Activated T-helper 17 cell treated with anti-CD3 and anti-CD28 coated beads, Interleukin-2, amount 50 U/mL, for 72 hours (primary cell): ENCODE measurements around the gene JAK1. TPM values are rescaled to one million over a fixed set of nuclear protein-coding genes. Genes with fewer than 3 reads are reported as not detected.

Experiments
- ATAC-seq: fragments of 150-1000 bp; cut with Tn5 transposase; replicated peaks from 2 replicates; pipeline ENCODE4 v1.10.0; 2021; ENCODE audit warnings: mild to moderate bottlenecking, moderate library complexity
- H3K27ac Mint-ChIP-seq: one replicate; pipeline ENCODE4 v1.8.0; 2022; ENCODE audit warnings: mixed read lengths
- H3K27me3 Mint-ChIP-seq: one replicate; pipeline ENCODE4 v1.8.0; 2022; ENCODE audit warnings: mixed read lengths
- H3K36me3 Mint-ChIP-seq: one replicate; pipeline ENCODE4 v1.8.0; 2022; ENCODE audit warnings: low read depth, mild to moderate bottlenecking, mixed read lengths
- H3K4me1 Mint-ChIP-seq: one replicate; pipeline ENCODE4 v1.8.0; 2022; ENCODE audit warnings: mixed read lengths
- H3K4me3 Mint-ChIP-seq: one replicate; pipeline ENCODE4 v1.8.0; 2022; ENCODE audit warnings: mild to moderate bottlenecking, mixed read lengths
- H3K9me3 Mint-ChIP-seq: one replicate; pipeline ENCODE4 v1.8.0; 2022; ENCODE audit warnings: mixed read lengths
- total RNA-seq, 2 donors: library from RNA; stranded (reverse); gene quantifications; one replicate each; pipeline ENCODE4 v1.2.3, GENCODE V29; 2022

JAK1 gene
- total RNA-seq, 2 donors from 2014 or later = 123 to 142 TPM

GRCh38 chr1:64874666-64875065 is 91.7 kb downstream of the JAK1 start:
- H3K9me3 Mint-ChIP-seq = no peaks in the 10 kb centered on the region
- peaks cover 51% of the 10 kb centered on the region for H3K4me1 Mint-ChIP-seq
- no peak overlapping the region for H3K4me3 Mint-ChIP-seq
- no peak for ATAC-seq
- no peaks in the 10 kb centered on the region for H3K27me3 Mint-ChIP-seq
- H3K36me3 Mint-ChIP-seq = peaks cover 99% of the 10 kb centered on the region
- H3K27ac Mint-ChIP-seq = no peak overlapping the region

- H3K9me3 Mint-ChIP-seq = no peaks in the 10 kb centered on the region
- peak overlapping the region; percentile 58 for H3K27ac Mint-ChIP-seq
- peaks cover 99% of the 10 kb centered on the region for H3K36me3 Mint-ChIP-seq
- H3K4me3 Mint-ChIP-seq = no peak overlapping the region
- ATAC-seq = no peak
- H3K27me3 Mint-ChIP-seq = no peaks in the 10 kb centered on the region
- peaks cover 43% of the 10 kb centered on the region for H3K4me1 Mint-ChIP-seq
Measured at GRCh38 chr1:64873576-64873975, 92.8 kb downstream of the JAK1 start.

GRCh38 chr1:64872067-64872466 is 94.3 kb downstream of the JAK1 start:
- H3K4me3 Mint-ChIP-seq = no peak overlapping the region
- H3K27ac Mint-ChIP-seq = peak overlapping the region; percentile 18
- no peaks in the 10 kb centered on the region for H3K27me3 Mint-ChIP-seq
- ATAC-seq = no peak
- peaks cover 34% of the 10 kb centered on the region for H3K4me1 Mint-ChIP-seq
- no peaks in the 10 kb centered on the region for H3K9me3 Mint-ChIP-seq
- peaks cover 99% of the 10 kb centered on the region for H3K36me3 Mint-ChIP-seq

GRCh38 chr1:64871256-64871655 is 95.1 kb downstream of the JAK1 start:
- Mint-ChIP-seq H3K27me3 (no peaks in the 10 kb centered on the region), H3K9me3 (no peaks in the 10 kb centered on the region), H3K27ac (no peak overlapping the region), H3K4me1 (peaks cover 27% of the 10 kb centered on the region), H3K4me3 (no peak overlapping the region), H3K36me3 (peaks cover 99% of the 10 kb centered on the region)
- no peak for ATAC-seq

- Mint-ChIP-seq H3K4me1 (peaks cover 20% of the 10 kb centered on the region), H3K9me3 (no peaks in the 10 kb centered on the region), H3K27me3 (no peaks in the 10 kb centered on the region), H3K27ac (no peak overlapping the region), H3K36me3 (peaks cover 89% of the 10 kb centered on the region), H3K4me3 (no peak overlapping the region)
- ATAC-seq = no peak
Measured at GRCh38 chr1:64867266-64867665, 99.1 kb downstream of the JAK1 start.

GRCh38 chr1:64866689-64867088 is 99.7 kb downstream of the JAK1 start:
- no peak overlapping the region for H3K4me3 Mint-ChIP-seq
- ATAC-seq = no peak
- H3K4me1 Mint-ChIP-seq = peaks cover 14% of the 10 kb centered on the region
- H3K27ac Mint-ChIP-seq = no peak overlapping the region
- H3K27me3 Mint-ChIP-seq = no peaks in the 10 kb centered on the region
- H3K9me3 Mint-ChIP-seq = no peaks in the 10 kb centered on the region
- peaks cover 89% of the 10 kb centered on the region for H3K36me3 Mint-ChIP-seq

GRCh38 chr1:64865105-64865757 is 101.1 kb downstream of the JAK1 start:
- peaks cover 19% of the 10 kb centered on the region for H3K4me1 Mint-ChIP-seq
- peak overlapping the region; percentile 72 for H3K27ac Mint-ChIP-seq
- peaks cover 86% of the 10 kb centered on the region for H3K36me3 Mint-ChIP-seq
- peak overlapping the region; percentile 35 for H3K4me3 Mint-ChIP-seq
- ATAC-seq = no peak
- no peaks in the 10 kb centered on the region for H3K9me3 Mint-ChIP-seq
- no peaks in the 10 kb centered on the region for H3K27me3 Mint-ChIP-seq

- peak overlapping the region; percentile 72 for H3K27ac Mint-ChIP-seq
- peaks cover 24% of the 10 kb centered on the region for H3K4me1 Mint-ChIP-seq
- H3K27me3 Mint-ChIP-seq = no peaks in the 10 kb centered on the region
- ATAC-seq = peak; percentile 88
- peak overlapping the region; percentile 35 for H3K4me3 Mint-ChIP-seq
- peaks cover 86% of the 10 kb centered on the region for H3K36me3 Mint-ChIP-seq
- H3K9me3 Mint-ChIP-seq = no peaks in the 10 kb centered on the region
Measured at GRCh38 chr1:64864018-64864940, 102.1 kb downstream of the JAK1 start.

- Mint-ChIP-seq H3K9me3 (no peaks in the 10 kb centered on the region), H3K36me3 (peaks cover 86% of the 10 kb centered on the region), H3K4me3 (no peak overlapping the region), H3K27me3 (no peaks in the 10 kb centered on the region), H3K27ac (peak overlapping the region; percentile 72), H3K4me1 (peaks cover 30% of the 10 kb centered on the region)
- ATAC-seq = no peak
Measured at GRCh38 chr1:64861611-64862010, 104.7 kb downstream of the JAK1 start.

- no peaks in the 10 kb centered on the region for H3K27me3 Mint-ChIP-seq
- H3K4me1 Mint-ChIP-seq = peaks cover 20% of the 10 kb centered on the region
- no peak for ATAC-seq
- H3K27ac Mint-ChIP-seq = no peak overlapping the region
- H3K9me3 Mint-ChIP-seq = no peaks in the 10 kb centered on the region
- H3K4me3 Mint-ChIP-seq = no peak overlapping the region
- H3K36me3 Mint-ChIP-seq = peaks cover 97% of the 10 kb centered on the region
Measured at GRCh38 chr1:64857347-64857746, 109.0 kb downstream of the JAK1 start.

- Mint-ChIP-seq H3K4me1 (peaks cover 18% of the 10 kb centered on the region), H3K27me3 (no peaks in the 10 kb centered on the region), H3K4me3 (no peak overlapping the region), H3K9me3 (no peaks in the 10 kb centered on the region), H3K27ac (peak overlapping the region; percentile 34), H3K36me3 (peaks cover 97% of the 10 kb centered on the region)
- no peak for ATAC-seq
Measured at GRCh38 chr1:64856553-64856952, 109.8 kb downstream of the JAK1 start.

GRCh38 chr1:64855557-64855956 is 110.8 kb downstream of the JAK1 start:
- Mint-ChIP-seq H3K9me3 (no peaks in the 10 kb centered on the region), H3K4me3 (no peak overlapping the region), H3K36me3 (peaks cover 97% of the 10 kb centered on the region)

GRCh38 chr1:64854674-64855073 is 111.7 kb downstream of the JAK1 start:
- no peak for ATAC-seq
- Mint-ChIP-seq H3K36me3 (peaks cover 99% of the 10 kb centered on the region), H3K27me3 (no peaks in the 10 kb centered on the region), H3K9me3 (no peaks in the 10 kb centered on the region), H3K4me3 (no peak overlapping the region), H3K27ac (peak overlapping the region; percentile 77), H3K4me1 (peaks cover 8% of the 10 kb centered on the region)

More at GRCh38 chr1:64855557-64855956, 110.8 kb downstream of the JAK1 start:
- Mint-ChIP-seq H3K4me1 (peaks cover 11% of the 10 kb centered on the region), H3K27ac (no peak overlapping the region), H3K27me3 (no peaks in the 10 kb centered on the region)
- no peak for ATAC-seq

GRCh38 chr1:64851664-64852063 is 114.7 kb downstream of the JAK1 start:
- Mint-ChIP-seq H3K36me3 (peaks cover 99% of the 10 kb centered on the region), H3K27me3 (no peaks in the 10 kb centered on the region), H3K9me3 (no peaks in the 10 kb centered on the region), H3K27ac (peak overlapping the region; percentile 82), H3K4me3 (no peak overlapping the region), H3K4me1 (no peaks in the 10 kb centered on the region)
- no peak for ATAC-seq

GRCh38 chr1:64850846-64851245 is 115.5 kb downstream of the JAK1 start:
- H3K27me3 Mint-ChIP-seq = no peaks in the 10 kb centered on the region
- H3K27ac Mint-ChIP-seq = peak overlapping the region; percentile 81
- ATAC-seq = no peak
- peaks cover 3% of the 10 kb centered on the region for H3K4me1 Mint-ChIP-seq
- no peak overlapping the region for H3K4me3 Mint-ChIP-seq
- H3K36me3 Mint-ChIP-seq = peaks cover 100% of the 10 kb centered on the region
- H3K9me3 Mint-ChIP-seq = no peaks in the 10 kb centered on the region
